Measurements from ENCODE around the gene PGM2L1.

The PGM2L1 gene

DNA sequence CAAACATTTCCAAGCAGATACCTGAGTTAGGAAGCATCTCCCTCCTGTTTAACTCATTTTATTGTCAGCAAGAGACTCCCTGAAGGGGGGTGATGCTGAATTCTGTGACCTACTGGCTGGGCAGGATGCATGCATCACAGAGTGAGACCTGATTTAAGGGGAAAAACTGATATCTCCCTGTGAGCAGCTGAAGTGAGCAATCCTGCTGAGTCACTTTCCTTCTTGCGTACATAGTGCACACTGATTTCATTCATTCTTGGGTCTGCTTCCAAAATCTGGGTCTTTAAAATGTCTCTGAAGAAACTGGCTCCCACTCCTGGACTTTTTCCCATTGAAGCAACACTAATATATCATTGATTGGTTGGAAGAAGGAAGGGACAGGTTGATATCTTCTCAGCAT, 110.1 kb downstream of the PGM2L1 start:
- DNase-seq = no peak

DNA sequence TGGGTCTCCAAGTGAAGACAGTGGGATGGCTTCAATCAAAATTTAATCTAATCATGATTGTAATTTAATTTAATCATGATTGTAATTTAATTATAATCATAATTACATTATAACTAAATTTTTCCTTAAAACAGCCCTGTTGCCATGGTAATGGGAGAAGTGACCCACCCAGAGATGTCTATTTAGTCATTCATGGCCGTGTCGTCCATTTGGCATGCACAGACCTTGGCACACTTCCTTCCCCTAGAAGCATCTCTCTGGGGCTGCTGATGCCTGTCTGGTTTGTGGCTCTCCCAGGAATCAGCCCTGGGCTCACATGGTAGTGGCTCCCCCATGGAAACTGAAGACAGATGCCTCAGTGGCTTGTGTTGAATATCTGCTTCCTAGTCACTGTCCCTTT, 113.8 kb downstream of the PGM2L1 start:
- DNase-seq = no peak

DNA sequence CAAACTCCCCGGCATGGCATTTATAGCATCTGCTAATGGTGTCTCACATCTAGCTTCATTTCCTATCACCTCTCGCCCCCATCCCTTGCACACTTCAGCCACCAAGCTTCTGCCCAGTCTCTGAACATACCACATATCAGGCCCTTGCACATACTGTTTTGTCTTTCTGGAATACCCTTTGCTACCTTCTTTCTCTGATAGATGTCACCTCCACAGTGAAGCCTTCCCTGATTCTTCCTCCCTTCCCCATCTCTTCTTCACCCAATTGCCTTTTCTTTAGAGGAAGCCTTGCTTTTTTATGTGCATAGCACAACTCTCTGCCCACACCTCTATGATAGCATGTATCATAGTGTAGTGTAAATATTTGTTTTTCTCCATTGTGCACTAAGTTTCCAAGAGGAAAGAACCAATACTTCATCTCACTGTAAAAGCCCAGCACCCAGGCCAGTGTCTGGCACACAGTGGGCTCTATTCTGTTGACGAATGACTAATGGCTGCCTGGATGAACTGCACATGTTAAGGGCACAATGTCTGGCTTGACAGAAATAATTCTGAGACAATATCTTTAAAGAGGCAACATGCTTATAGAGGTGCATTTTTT, 114.6 kb downstream of the PGM2L1 start:
- DNase-seq = no peak

DNA sequence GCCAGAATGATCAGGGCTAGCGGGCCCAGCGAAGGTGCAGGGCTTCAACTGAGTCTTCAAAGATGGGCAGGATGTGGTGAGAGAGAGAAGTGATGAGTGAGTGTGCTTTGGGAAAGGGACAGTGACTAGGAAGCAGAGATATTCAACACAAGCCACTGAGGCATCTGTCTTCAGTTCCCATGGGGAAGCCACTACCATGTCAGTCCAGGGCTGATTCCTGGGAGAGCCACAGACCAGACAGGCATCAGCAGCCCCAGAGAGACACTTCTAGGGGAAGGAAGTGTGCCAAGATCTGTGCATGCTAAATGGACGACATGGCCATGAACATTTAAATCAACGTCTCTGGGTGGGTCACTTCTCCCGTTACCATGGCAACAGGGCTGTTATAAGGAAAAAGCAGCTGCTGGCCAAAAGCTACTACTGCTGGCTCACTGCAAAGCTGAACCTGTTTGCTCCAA, 115.3 kb downstream of the PGM2L1 start:
- no peak for DNase-seq

DNA sequence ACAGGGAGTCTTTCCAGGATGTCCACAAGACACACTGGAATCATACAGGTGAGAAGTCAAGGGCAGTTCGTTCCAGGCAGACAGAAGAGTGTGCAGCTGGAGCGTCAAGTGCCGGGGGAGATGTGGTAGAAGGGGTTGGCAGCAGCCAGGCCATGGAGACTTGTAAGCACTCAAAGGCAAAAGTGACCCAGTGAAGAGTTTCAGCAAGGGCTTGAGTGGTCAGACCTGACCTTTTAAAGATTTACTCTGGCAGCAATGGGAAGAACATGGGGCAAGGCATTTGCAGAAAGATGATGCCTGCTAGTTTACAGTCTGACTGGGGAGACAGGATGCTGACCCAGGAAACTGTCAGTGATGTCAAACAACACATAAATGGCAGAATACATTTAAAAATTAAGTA, 115.8 kb downstream of the PGM2L1 start:
- no peak for DNase-seq

DNA sequence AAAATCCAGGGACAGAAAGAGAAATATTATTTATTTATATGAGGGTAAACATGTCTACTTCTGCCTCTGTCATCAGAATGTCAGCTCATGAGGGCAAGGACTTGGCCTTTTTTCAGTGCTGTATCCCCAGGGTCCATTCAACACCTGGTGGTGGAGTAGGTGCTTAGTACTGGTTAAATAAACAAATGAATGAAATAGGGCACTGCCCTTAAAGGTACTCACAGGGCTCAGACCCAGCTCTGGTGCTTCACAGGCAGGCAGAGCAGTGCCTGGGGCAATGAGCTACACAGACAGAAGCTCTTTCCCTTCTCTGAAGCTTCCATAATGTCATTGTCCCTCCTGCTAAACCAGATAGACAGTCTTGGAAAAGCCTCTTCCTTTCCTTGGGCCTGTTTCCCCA, 117.7 kb downstream of the PGM2L1 start:
- no peak for DNase-seq
